ENCODE data around the gene TTI1. TPM values are rescaled to one million over a fixed set of nuclear protein-coding genes. Genes with fewer than 3 reads are reported as not detected.

Gene TTI1
- total and polyA plus RNA-seq, 2 of the 13 experiments (the other 11 are each of a cell fraction or from before 2014, with no cell fraction given): 22.9 to 39.8 TPM

GRCh38 chr20:37935435-37935834, 97.8 kb downstream of the TTI1 start:
- POLR2A ChIA-PET: no interaction called here
- WGBS (ENCODE audit: low lambda C conversion rate): 7% methylated on average over 7 of the region's 7 CpGs

More at GRCh38 chr20:37935435-37935834, 97.8 kb downstream of the TTI1 start:
- no peaks in the 10 kb centered on the region for H3K4me1 ChIP-seq (ENCODE audit: insufficient read depth, low read length)
- no peak overlapping the region for H3K4me3 ChIP-seq (replicated peaks in 1 of 3; ENCODE audit: insufficient read depth in 1 of 3, low read depth in 2 of 3, low read length in 3 of 3)
- ATAC-seq (no peak), DNase-seq (ENCODE audit: low spot score) (no peak), FAIRE-seq (no peak)
- intact Hi-C loops (cut with micrococcal nuclease; ENCODE audit: unreplicated experiment): no loop called here
- no peak for TF ChIP-seq CBFB (CRISPR knock-in tag; IDR thresholded peaks at IDR 0.05)
- no peak for TF ChIP-seq GPBP1L1 (CRISPR knock-in tag; IDR thresholded peaks at IDR 0.05)
- TF ChIP-seq DMTF1 (CRISPR knock-in tag; IDR thresholded peaks at IDR 0.05): no peak
- H3K79me2 ChIP-seq (ENCODE audit: insufficient read depth, low read length): no peaks in the 10 kb centered on the region
- H2AFZ ChIP-seq (ENCODE audit: low read length): no peak overlapping the region
- peaks cover 28 to 57% of the 10 kb centered on the region in 2 experiments; a peak in 4 of 5 replicates for H3K27me3 ChIP-seq (ENCODE audit: control insufficient read depth in 1 of 2, insufficient read depth in 2 of 2, low read length in 2 of 2)
- no peaks in the 10 kb centered on the region for H3K9me3 ChIP-seq (ENCODE audit: low read length)
- no peak overlapping the region for H3K4me2 ChIP-seq (ENCODE audit: low read depth, low read length)
- no peak overlapping the region for H3K9ac ChIP-seq (ENCODE audit: insufficient read depth, low read depth, low read length)
- in situ Hi-C loops (cut with HindIII; ENCODE audit: extremely low pct_ligation_motif_present, low pct_unique_long_range_greater_than_20kb): no loop called here
- BruUV-seq (replicated peaks): no TSS peak
- no peaks in the 10 kb centered on the region for H3K36me3 ChIP-seq (replicated peaks in 1 of 2; ENCODE audit: control insufficient read depth in 1 of 2, insufficient read depth in 2 of 2, low read length in 2 of 2)
- CTCF ChIA-PET (ENCODE audit: low intra/inter-chr PET ratio, low total read pairs): no interaction called here
- no peaks in the 10 kb centered on the region for H4K20me1 ChIP-seq (ENCODE audit: insufficient read depth, low read length)
- H3K27ac ChIP-seq (ENCODE audit: extremely low read length, insufficient read depth, low read length): no peak overlapping the region

Data from HepG2 (cell line).